Psoas muscle (tissue), 8 donors: ENCODE measurements around the gene PPP6C. TPM values are rescaled to one million over a fixed set of nuclear protein-coding genes. Genes with fewer than 3 reads are reported as not detected.
"Not testable (repeated sequence)": the region's sequence is repeated elsewhere in the genome, so short reads cannot be mapped to it uniquely, and the experiment has no call there.

Experiments used
- ATAC-seq, 4 donors: fragments of 200-7000 bp; cut with Tn5 transposase; one replicate each; pipeline ENCODE4 v1.9.1; 2020; ENCODE audit warnings: moderate library complexity in 3 of 4, mild to moderate bottlenecking in 2 of 4
- DNase-seq, 2 donors: peaks; one replicate each; pipeline ENCODE4 v3.0.0-alpha.2; 2020
- H3K27ac ChIP-seq: fragments of 200-600 bp; one replicate; pipeline ENCODE4 v1.8.0; 2022
- H3K27me3 ChIP-seq, 3 donors: fragments of 200-600 bp in 1 of 3; one replicate each; pipeline versions ENCODE4 v1.6.1 to v1.8.0; 2013 to 2022; ENCODE audit warnings: low read length in 2 of 3, mild to moderate bottlenecking in 2 of 3, moderate library complexity in 1 of 3; ENCODE audit not compliant: insufficient read depth in 3 of 3
- H3K36me3 ChIP-seq, 2 donors: fragments of 200-600 bp in 1 of 2; one replicate each; pipeline versions ENCODE4 v1.6.1 to v1.8.0; 2013 to 2022; ENCODE audit warnings: low read depth in 1 of 2, mild to moderate bottlenecking in 1 of 2, moderate library complexity in 1 of 2; ENCODE audit not compliant: insufficient read depth in 1 of 2
- H3K4me1 ChIP-seq: fragments of 200-600 bp; one replicate; pipeline ENCODE4 v1.8.0; 2022
- H3K4me3 ChIP-seq: fragments of 200-600 bp; one replicate; pipeline ENCODE4 v1.8.0; 2022; ENCODE audit warnings: mild to moderate bottlenecking
- H3K9me3 ChIP-seq: fragments of 200-600 bp; one replicate; pipeline ENCODE4 v1.8.0; 2022
- CTCF ChIP-seq: fragments of 200-600 bp; IDR thresholded peaks from one replicate; pipeline ENCODE4 v1.8.0; 2022; ENCODE audit warnings: antibody characterized with exemption
- WGBS, 3 donors: extraction: QIAGEN DNeasy Blood & Tissue Kit; methylation state at CpG; one replicate each; pipeline versions ENCODE4 v1.1.6 to v1.1.7; 2013; 5-methylcytosine and 5-hydroxymethylcytosine counted together
- intact Hi-C, 2 donors: fragments of 100-400 bp; cut with DNase I; formaldehyde crosslinking; loops; one replicate each; pipeline versions ENCODE4 v1.11.0 to v1.14.2; 2022
- polyA plus RNA-seq, 3 donors: library from polyadenylated mRNA; stranded (reverse); fragments of 200-250 nt; gene quantifications; one replicate each; pipeline ENCODE4 v1.2.3, GENCODE V29; 2013
- total RNA-seq, 4 donors: library from RNA; stranded (reverse); fragmentation: NEBNext Ultra II Directional in 2 of 4; extraction: Animal tissue kit (Norgen Biotek cat#: 25700) in 2 of 4; gene quantifications; one replicate each; pipeline versions ENCODE4 v1.2.1 to v1.2.4, GENCODE V29; 2021 to 2023
- donor health status: healthy with polysubstance abuse.
- donor health status: DM: no; HTN: no; CAD: no; lungs with moderate emphysema.
- donor health status: Bipolar disorder and iron deficiency.
- donor health status: healthy.
- donor health status: DM: yes; HTN: yes; CAD: no.
- donor health status: DM: no; HTN: no; CAD: no.
- donor health status: DM: no; HTN: no; CAD: no.
- donor health status: DM: yes; HTN: yes; CAD: no.

PPP6C gene
- total and polyA plus RNA-seq, 7 donors, result 29.9 to 91.6 (median 56.6) TPM

- Histone ChIP-seq H3K4me1 (peaks cover 10% of the 10 kb centered on the region), H3K4me3 (no peak overlapping the region), H3K9me3 (no peaks in the 10 kb centered on the region), H3K27ac (no peak overlapping the region), H3K27me3 (no peaks in the 10 kb centered on the region), H3K36me3 (no peaks in the 10 kb centered on the region)
- WGBS, 3 donors, result 65 to 74% (median 70%) methylated on average over 2 of the region's 2 CpGs
- ATAC-seq, result no peak
- intact Hi-C loops, result no loop called here
- no peak for TF ChIP-seq CTCF
- DNase-seq, result no peak
Observed at GRCh38 chr9:125121146-125121545, 68.5 kb downstream of the PPP6C start.

GRCh38 chr9:125119643-125120286, 69.8 kb downstream of the PPP6C start:
- no peak for TF ChIP-seq CTCF
- H3K4me1 ChIP-seq, result peaks cover 5% of the 10 kb centered on the region
- no peaks in the 10 kb centered on the region for H3K27me3 ChIP-seq
- peak in 2 of 4 donors; percentile 60 to 61 for ATAC-seq
- no peaks in the 10 kb centered on the region for H3K9me3 ChIP-seq
- no peaks in the 10 kb centered on the region for H3K36me3 ChIP-seq
- H3K27ac ChIP-seq, result no peak overlapping the region
- DNase-seq, result no peak
- 37 to 73% (median 48%) methylated on average over 4 of the region's 4 CpGs for WGBS, 3 donors
- no peak overlapping the region for H3K4me3 ChIP-seq
- intact Hi-C loops, result no loop called here

GRCh38 chr9:125118696-125119095, 70.9 kb downstream of the PPP6C start:
- intact Hi-C loops, H3K4me1 ChIP-seq, H3K4me3 ChIP-seq, H3K27me3 ChIP-seq, H3K27ac ChIP-seq, H3K36me3 ChIP-seq, ATAC-seq, H3K9me3 ChIP-seq, DNase-seq: not testable (repeated sequence)
- WGBS, 3 donors, result 95 to 96% (median 95%) methylated on average over 2 of the region's 2 CpGs

- 84 to 98% (median 96%) methylated on average over 4 of the region's 4 CpGs for WGBS, 3 donors
- ATAC-seq, intact Hi-C loops: not testable (repeated sequence)
Observed at GRCh38 chr9:125114503-125114902, 75.1 kb downstream of the PPP6C start.

GRCh38 chr9:125110464-125110863, 79.1 kb downstream of the PPP6C start:
- Histone ChIP-seq H3K4me3 (no peak overlapping the region), H3K27me3 (no peaks in the 10 kb centered on the region), H3K9me3 (no peaks in the 10 kb centered on the region), H3K27ac (no peak overlapping the region), H3K36me3 (no peaks in the 10 kb centered on the region), H3K4me1 (no peaks in the 10 kb centered on the region)
- ATAC-seq (no peak), DNase-seq (no peak)
- 96 to 100% (median 100%) methylated on average over 2 of the region's 2 CpGs for WGBS, 3 donors
- no peak for TF ChIP-seq CTCF
- intact Hi-C loops, result no loop called here

More at GRCh38 chr9:125114503-125114902, 75.1 kb downstream of the PPP6C start:
- H3K4me1 ChIP-seq, H3K27me3 ChIP-seq, H3K9me3 ChIP-seq, H3K36me3 ChIP-seq, H3K4me3 ChIP-seq, DNase-seq, H3K27ac ChIP-seq: not testable (repeated sequence)

GRCh38 chr9:125108541-125108940, 81.1 kb downstream of the PPP6C start:
- intact Hi-C loops, DNase-seq, H3K27me3 ChIP-seq, ATAC-seq, H3K27ac ChIP-seq, H3K4me3 ChIP-seq, H3K36me3 ChIP-seq, H3K9me3 ChIP-seq: not testable (repeated sequence)
- 97 to 99% (median 97%) methylated on average over 22 to 26 of the region's 33 CpGs for WGBS, 3 donors
- H3K4me1 ChIP-seq, result peaks cover 13% of the 10 kb centered on the region
